ENCODE data around the gene TMTC2.
"Not testable (repeated sequence)": the region's sequence is repeated elsewhere in the genome, so short reads cannot be mapped to it uniquely, and the experiment has no call there.

Gene TMTC2

GRCh38 chr12:82725741-82726140 lies 39.0 kb downstream of the TMTC2 start:
- in situ Hi-C loops (cut with MboI; ENCODE audit: low sequenced_read_pairs): no loop called here

DNA sequence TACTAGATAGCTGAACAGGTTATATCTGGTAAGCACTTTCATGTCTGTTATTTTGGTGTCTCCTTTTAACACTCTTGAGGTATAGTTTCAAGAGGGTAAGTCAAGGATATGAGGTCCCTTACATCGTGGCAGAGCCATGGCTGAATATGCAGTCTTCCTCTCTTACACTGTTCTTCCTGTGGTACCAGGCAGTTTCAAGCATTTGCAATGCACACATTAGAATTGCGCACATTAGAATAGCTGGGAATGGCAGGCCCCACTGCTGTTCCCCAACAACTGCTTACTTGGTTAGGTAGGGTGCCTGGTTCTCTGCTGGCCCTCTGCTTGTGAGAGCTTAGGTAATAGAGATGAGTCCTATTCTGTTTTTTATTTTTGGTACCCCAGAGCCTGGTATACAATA lies 41.2 kb downstream of the TMTC2 start:
- in situ Hi-C loops (cut with MboI; ENCODE audit: low sequenced_read_pairs): no loop called here

DNA sequence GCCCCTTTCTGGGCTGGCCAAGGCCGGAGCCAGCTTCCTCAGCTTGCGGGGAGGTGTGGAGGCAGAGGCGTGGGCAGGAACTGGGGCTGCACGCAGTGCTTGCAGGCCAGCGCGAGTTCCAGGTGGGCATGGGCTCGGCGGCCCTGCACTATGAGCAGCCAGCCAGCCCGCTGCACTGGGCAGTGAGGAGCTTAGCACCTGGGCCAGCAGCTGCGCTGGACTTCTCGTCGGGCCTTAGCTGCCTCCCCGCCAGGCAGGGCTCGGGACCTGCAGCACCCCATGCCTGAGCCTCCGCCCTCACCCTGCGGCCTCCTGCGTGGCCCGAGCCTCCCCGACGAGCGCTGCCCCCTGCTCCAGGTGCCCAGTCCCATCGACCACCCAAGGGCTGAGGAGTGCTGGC lies 42.0 kb downstream of the TMTC2 start:
- in situ Hi-C loops (cut with MboI; ENCODE audit: low sequenced_read_pairs): no loop called here

DNA sequence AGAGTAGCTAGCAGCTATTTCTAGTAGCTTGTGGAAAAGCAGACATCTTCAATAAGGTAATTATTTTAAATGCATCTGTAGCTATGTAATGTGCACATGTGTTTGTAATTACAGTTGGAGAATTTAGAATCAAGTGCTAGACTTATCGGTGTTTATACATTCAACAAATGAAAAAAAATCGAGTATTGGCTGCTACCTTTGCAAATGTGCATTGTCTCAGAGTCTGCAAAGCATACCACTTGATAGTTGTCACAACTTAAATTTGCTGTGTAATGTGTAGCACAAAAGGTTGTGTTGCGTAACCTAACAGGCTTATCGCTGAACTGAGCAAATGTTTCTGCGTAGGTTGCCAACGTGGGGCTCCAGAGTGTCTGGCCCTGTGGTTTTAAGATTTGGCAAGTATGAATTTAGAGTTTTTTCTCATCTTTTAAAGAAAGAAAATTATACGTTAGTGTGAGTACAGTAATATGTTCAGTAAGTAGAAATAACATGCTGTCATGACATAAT lies 44.3 kb downstream of the TMTC2 start:
- in situ Hi-C loops (cut with MboI; ENCODE audit: low sequenced_read_pairs): no loop called here

DNA sequence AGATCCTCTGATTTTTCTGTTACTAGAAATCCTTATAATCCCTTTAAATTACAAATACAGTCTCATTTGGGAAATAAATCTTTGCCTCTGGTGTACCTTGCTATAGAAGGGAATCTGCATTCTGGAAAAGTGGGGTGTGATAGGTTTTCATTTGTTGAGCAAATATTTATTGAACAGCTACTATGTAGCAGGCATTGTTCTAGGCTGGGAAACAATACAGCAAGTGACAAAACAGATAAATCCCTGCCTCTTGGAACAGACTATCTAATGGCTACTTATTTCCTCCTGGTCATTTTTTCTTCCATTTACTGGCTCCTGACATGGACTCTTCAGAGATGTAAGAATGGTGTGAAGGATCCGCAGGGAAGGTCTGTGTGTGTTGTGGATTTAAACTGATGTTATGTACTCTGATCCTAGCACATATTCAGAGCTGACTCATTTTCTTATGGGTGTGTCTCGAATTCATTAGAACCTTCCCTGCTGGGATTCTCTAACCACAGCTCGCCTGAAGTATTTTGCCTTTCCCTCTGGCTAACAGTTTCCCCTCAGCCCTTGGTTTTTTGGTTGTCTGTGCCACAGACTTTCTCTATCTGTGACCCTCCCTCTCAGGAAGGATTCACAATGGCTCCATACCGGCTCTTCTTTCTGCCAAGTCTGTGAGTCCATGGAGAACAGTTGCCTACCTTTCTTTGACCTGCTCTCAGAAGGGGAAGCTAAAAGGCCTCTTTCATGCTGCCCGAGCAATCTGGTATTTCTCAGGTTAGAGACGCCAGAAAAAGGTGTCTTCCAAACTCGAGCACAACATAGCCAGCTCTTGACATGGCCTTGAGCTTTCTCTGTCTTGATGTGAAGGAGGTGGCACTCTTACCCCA lies 53.7 kb downstream of the TMTC2 start:
- in situ Hi-C loops (cut with MboI; ENCODE audit: low sequenced_read_pairs): no loop called here

GRCh38 chr12:82745063-82745674 lies 58.5 kb downstream of the TMTC2 start:
- in situ Hi-C loops (cut with MboI; ENCODE audit: low sequenced_read_pairs): no loop called here

DNA sequence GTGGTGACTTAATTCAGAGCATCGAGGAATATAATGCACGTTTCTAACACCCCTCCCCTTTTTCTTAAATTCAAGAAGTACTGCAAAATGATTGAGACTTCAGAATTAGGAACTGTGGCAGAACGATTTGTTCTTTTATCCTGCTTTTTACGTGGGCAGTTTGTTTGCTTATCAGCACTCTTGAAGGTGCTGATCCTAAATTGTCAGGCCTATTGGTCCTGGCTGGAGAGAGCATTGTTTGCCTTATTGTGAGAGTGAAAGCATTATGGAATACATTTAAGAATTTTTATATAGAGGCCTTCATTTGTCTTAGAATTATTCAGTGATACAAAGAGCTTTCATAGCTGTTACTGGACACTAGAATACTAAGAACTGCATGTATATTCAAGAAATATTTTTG lies 59.1 kb downstream of the TMTC2 start:
- in situ Hi-C loops (cut with MboI; ENCODE audit: low sequenced_read_pairs): no loop called here

DNA sequence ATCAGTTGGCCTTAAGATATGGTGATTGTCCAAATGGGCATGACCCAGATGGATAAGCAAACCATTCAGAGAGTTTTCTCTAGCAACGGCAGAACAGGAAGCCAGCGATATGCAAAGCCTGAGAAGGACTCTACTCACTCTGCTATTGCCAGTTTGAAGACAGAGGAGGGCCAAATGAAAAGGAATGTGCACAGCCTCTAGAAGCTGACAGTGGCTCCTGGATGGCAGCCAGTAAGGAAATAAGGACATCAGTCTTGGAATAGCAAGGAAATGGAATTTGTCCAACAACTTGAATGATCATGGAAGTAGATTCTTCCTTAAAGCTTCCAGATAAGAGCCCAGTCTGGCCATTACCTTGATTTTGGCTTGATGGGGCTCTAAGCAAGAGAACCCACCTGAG lies 60.0 kb downstream of the TMTC2 start:
- in situ Hi-C loops (cut with MboI; ENCODE audit: low sequenced_read_pairs): no loop called here

- in situ Hi-C loops (cut with MboI; ENCODE audit: low sequenced_read_pairs): no loop called here
Measured at GRCh38 chr12:82749015-82749414, 62.3 kb downstream of the TMTC2 start.

- in situ Hi-C loops (cut with MboI; ENCODE audit: low sequenced_read_pairs): no loop called here
Measured at GRCh38 chr12:82754856-82755255, 68.2 kb downstream of the TMTC2 start.

DNA sequence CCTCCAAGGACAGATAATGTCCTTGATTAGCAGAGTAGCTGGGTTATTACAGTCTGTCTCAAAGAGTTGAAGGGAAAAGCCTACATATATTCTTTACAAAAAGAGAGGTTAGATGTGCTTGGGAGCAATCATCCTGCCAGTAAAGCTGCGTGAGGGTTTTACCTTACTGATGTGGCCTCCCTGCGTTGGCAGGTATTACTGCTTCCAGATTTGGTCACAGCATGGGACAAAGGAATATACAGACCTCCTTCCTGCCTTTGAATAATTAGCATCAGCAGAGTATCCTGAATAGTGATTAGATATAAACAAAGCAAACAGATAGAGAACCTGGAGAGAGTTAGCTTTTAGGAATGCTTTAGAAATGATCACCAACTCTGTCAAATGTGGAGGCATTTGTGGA lies 69.6 kb downstream of the TMTC2 start:
- in situ Hi-C loops (cut with MboI; ENCODE audit: low sequenced_read_pairs): no loop called here

DNA sequence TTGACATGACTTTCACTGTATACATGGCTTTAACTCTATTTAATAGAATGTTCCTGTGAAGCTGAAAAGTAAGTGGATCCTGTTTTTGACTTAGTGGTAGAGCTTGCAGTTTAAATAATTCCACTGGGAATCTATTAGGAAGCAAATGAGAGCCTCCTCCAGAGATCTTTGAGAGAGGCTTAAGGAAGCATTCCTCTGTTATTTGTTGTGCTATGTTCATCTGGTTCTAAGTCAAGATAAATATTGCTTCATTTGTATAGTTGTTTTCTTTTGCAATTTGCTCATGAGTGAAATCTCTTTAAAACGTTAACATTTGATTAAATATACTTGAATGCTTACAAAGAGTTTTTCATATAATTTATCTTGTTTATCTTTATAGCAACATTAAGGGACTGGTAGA lies 70.4 kb downstream of the TMTC2 start:
- in situ Hi-C loops (cut with MboI; ENCODE audit: low sequenced_read_pairs): no loop called here

DNA sequence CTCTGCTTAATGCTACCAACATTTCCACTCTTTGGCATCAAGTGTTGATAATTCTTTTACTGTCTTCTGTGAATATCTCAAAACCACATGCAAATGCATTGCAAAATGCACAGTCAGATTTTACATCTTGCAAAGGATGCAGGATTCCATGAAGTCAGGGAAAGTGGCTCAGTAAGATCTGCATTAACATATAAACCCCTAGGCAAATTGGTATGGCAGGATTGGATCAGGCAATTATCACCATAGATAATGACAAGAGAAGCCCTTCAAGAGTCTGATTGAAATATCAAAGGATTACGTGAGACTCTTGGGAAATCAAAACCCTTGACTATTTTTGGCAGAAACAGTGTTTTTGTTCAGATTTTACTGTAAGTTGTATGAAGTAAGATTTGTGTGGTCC lies 71.0 kb downstream of the TMTC2 start:
- in situ Hi-C loops (cut with MboI; ENCODE audit: low sequenced_read_pairs): no loop called here

GRCh38 chr12:82758749-82759330 lies 72.1 kb downstream of the TMTC2 start:
- in situ Hi-C loops (cut with MboI; ENCODE audit: low sequenced_read_pairs): no loop called here

- in situ Hi-C loops (cut with MboI; ENCODE audit: low sequenced_read_pairs): no loop called here
Measured at GRCh38 chr12:82760423-82760822, 73.7 kb downstream of the TMTC2 start.

DNA sequence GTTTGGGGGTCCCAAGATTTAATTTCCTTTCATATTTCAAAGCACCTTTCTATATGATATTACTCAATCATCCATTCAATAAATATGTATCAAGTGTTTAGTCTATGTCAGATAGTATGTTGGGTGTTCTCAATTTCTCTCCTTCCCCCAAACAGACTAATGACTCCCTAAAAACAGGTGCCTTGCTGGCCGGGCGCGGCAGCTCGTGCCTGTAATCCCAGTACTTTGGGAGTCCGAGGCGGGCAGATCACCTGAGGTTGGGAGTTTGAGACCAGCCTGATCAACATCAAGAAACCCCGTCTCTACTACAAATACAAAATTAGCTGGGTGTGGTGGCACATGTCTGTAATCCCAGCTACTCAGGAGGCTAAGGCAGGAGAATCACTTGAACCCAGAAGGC lies 78.5 kb downstream of the TMTC2 start:
- in situ Hi-C loops (cut with MboI; ENCODE audit: low sequenced_read_pairs): not testable (repeated sequence)

DNA sequence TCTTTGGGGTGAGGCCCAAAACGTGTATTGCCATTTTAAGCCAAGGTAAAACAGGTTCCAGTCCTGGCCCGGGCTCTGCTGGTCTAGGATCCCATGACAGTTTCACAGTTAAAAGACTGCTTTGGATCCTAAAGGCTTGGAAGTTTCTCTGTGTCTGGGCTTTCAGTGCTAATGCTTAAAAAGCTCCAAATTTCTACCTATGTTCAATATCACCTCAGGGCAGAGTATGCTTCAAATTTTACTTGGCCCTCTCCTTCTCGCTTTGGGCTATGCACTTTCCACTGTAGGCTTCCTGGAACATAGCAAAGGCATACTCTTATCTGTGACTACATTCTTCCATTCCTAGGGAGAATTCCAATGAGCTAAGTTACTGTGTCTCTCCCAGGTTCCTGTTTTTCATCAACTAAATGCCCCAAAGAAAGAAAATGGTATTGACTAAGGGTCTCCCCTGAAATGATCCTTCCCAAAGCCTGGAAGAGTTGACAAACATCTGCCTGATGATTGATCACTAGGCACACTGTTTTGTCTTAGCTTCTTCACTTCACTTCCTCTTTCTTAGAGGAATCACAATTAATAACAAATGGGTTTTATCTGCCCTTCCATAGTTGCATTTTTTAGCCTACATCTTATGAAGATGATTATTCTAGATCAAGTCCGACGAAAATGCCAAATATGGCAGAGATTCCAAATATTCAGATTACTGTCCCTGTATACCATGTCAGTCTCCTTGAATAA lies 79.4 kb downstream of the TMTC2 start:
- in situ Hi-C loops (cut with MboI; ENCODE audit: low sequenced_read_pairs): no loop called here

DNA sequence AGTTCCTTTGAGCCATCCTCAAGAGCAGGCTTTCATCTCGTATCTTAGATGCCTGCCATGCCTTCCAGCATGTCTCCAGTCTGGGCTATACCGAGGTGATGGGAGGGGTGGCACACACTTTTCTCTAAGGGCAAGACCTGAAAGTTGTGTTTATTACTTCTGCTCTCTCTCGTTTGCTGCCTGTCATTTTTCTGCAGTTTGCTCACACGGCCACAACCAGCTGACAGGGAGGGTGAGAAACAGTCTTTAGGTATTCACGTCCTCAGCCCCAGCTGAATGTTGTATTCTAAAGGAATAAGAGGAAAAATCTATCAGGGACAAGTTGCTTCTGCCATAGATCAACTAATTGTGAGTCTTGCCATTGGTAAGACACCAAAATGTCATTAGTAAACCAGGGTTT lies 88.0 kb downstream of the TMTC2 start:
- in situ Hi-C loops (cut with MboI; ENCODE audit: low sequenced_read_pairs): no loop called here

GRCh38 chr12:82780517-82780916 lies 93.8 kb downstream of the TMTC2 start:
- in situ Hi-C loops (cut with MboI; ENCODE audit: low sequenced_read_pairs): no loop called here

DNA sequence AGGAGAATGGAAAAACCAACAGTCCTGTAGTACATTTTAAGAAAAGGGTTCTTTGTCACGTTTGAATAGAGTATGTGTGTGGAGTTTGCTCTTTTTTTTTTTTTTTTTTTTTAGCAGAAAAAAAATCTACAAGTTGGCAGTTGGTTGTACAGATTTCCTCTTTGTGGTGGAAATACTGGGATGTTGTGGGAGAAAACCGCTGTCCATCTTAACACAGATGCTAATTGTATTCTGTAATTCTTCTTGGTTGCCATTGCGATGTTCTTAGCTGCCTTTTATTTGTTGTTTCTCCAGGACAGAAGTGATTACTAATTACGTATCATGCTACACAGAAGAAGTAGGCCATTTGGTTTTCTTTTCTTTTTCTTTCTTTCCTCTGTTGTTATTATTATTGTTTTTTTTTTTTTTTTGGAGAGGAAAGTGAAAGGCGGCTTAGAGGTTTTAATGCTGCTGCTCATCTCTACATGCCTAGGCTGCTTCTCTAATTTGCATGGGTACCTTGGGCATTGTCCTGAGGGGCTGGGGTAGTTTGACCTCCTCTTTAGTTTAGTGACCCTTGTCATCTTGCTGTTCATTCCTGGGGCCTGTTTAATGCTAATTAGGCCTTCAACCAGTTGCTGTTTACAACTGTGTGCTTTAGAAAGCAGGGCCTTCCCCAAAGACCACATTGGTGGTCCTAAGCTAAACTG lies 94.7 kb downstream of the TMTC2 start:
- in situ Hi-C loops (cut with MboI; ENCODE audit: low sequenced_read_pairs): no loop called here

GRCh38 chr12:82783435-82783834 lies 96.7 kb downstream of the TMTC2 start:
- in situ Hi-C loops (cut with MboI; ENCODE audit: low sequenced_read_pairs): no loop called here
